GM12878 (cell line): ENCODE measurements around the gene ANK2. TPM values are rescaled to one million over a fixed set of nuclear protein-coding genes. Genes with fewer than 3 reads are reported as not detected.

Experiments
- ATAC-seq: fragments of 200-7000 bp; cut with Tn5 transposase; 3 replicates; pipeline ENCODE4 v1.9.1; 2020; ENCODE audit warnings: mild to moderate bottlenecking, moderate library complexity
- BruUV-seq: library from RNA; stranded (reverse); fragments of 400-500 nt; replicated peaks from 2 replicates; lab custom pipeline; 2021; lab: Mats Ljungman, UMichigan
- CTCF ChIA-PET: fragments of 300-600 bp; sonication (Branson Sonifier 250); formaldehyde crosslinking; extraction: SDS; loops from one replicate; lab custom pipeline; 2021; ENCODE audit warnings: inconsistent platforms; lab: Yijun Ruan, JAX
- POLR2A ChIA-PET: fragments of 350-600 bp; formaldehyde crosslinking; extraction: SDS; loops from one replicate; lab custom pipeline; 2021; ENCODE audit warnings: inconsistent platforms; lab: Charles Lee
- RAD21 ChIA-PET: fragments of 300-600 bp; sonication (Branson Sonifier 250); formaldehyde crosslinking; loops from one replicate; lab custom pipeline; 2023; ENCODE audit warnings: antibody characterized with exemption; ENCODE audit not compliant: unreplicated experiment; lab: Charles Lee
- SMC1A ChIA-PET: fragments of 300-600 bp; sonication (Branson Sonifier 250); formaldehyde crosslinking; loops from one replicate; lab custom pipeline; 2023; ENCODE audit not compliant: unreplicated experiment, uncharacterized antibody; lab: Charles Lee
- DNase-seq: peaks from one replicate; pipeline ENCODE4 v3.0.0-alpha.2; 2011; ENCODE audit warnings: low read depth, low spot score
- FAIRE-seq: peaks from 3 replicates; lab custom pipeline; 2011; peaks lifted over from hg19 to GRCh38; lab: Jason Lieb, UNC
- H2AFZ ChIP-seq: 2 replicates; pipeline ENCODE4 v1.6.0; 2011; ENCODE audit warnings: low read depth, low read length, control low read depth; ENCODE audit not compliant: control insufficient read depth
- H3K27ac ChIP-seq: 2 replicates; pipeline ENCODE4 v1.5.1; 2011; ENCODE audit warnings: control low read depth; ENCODE audit not compliant: control insufficient read depth, insufficient read depth
- H3K27me3 ChIP-seq, 2 experiments: replicated peaks in 1 of 2; 2 replicates each; pipeline versions ENCODE4 v1.6.0 to v1.6.1; 2011; ENCODE audit warnings: low read length in 1 of 2; ENCODE audit not compliant: control insufficient read depth in 2 of 2, insufficient read depth in 2 of 2
- H3K36me3 ChIP-seq, 2 experiments: 2 replicates each; pipeline ENCODE4 v1.5.1; 2011; ENCODE audit warnings: low read length in 1 of 2; ENCODE audit not compliant: control insufficient read depth in 2 of 2, insufficient read depth in 2 of 2
- H3K4me1 ChIP-seq: 2 replicates; pipeline ENCODE4 v1.6.1; 2011; ENCODE audit warnings: mild to moderate bottlenecking, low read length, moderate library complexity, mixed read lengths; ENCODE audit not compliant: control insufficient read depth, insufficient read depth
- H3K4me2 ChIP-seq: 2 replicates; pipeline ENCODE4 v1.6.0; 2011; ENCODE audit warnings: control low read depth; ENCODE audit not compliant: control insufficient read depth, insufficient read depth
- H3K4me3 ChIP-seq: fragments of 200-600 bp; sonication (generic); 2 replicates; pipeline ENCODE4 v1.5.1; 2016
- H3K79me2 ChIP-seq: 2 replicates; pipeline ENCODE4 v1.6.0; 2011; ENCODE audit warnings: low read length; ENCODE audit not compliant: control insufficient read depth, insufficient read depth
- H3K9ac ChIP-seq: 2 replicates; pipeline ENCODE4 v1.8.0; 2011; ENCODE audit warnings: low read length, control low read depth, mixed read lengths; ENCODE audit not compliant: control insufficient read depth, insufficient read depth
- H3K9me3 ChIP-seq: replicated peaks from 3 replicates; pipeline ENCODE4 v1.5.1; 2011; ENCODE audit warnings: mild to moderate bottlenecking, low read length; ENCODE audit not compliant: control insufficient read depth, insufficient read depth
- H4K20me1 ChIP-seq: 2 replicates; pipeline ENCODE4 v1.6.0; 2011; ENCODE audit not compliant: control insufficient read depth, insufficient read depth
- CHD1 ChIP-seq: IDR thresholded peaks from 2 replicates; pipeline ENCODE4 v1.6.1; 2012; ENCODE audit warnings: low read depth, low read length, improper control_type of control experiment
- GABPA ChIP-seq: IDR thresholded peaks from 2 replicates; pipeline ENCODE4 v1.6.1; 2014; ENCODE audit warnings: antibody characterized with exemption, low read depth, mild to moderate bottlenecking, inconsistent platforms
- RUNX3 ChIP-seq: IDR thresholded peaks from 2 replicates; pipeline ENCODE4 v1.6.1; 2012; ENCODE audit warnings: low read length, inconsistent platforms
- SMAD1 ChIP-seq: fragments of 450-650 bp; IDR thresholded peaks from 2 replicates; pipeline ENCODE4 v1.6.1; 2018; ENCODE audit warnings: mild to moderate bottlenecking, low read depth; ENCODE audit not compliant: partially characterized antibody
- ZBED1 ChIP-seq: IDR thresholded peaks from 2 replicates; pipeline ENCODE4 v1.6.1; 2016; ENCODE audit warnings: borderline replicate concordance
- ZNF217 ChIP-seq: fragments of 450-650 bp; IDR thresholded peaks from 2 replicates; pipeline ENCODE4 v1.6.1; 2017; ENCODE audit warnings: antibody characterized with exemption, mild to moderate bottlenecking
- ZNF274 ChIP-seq: IDR thresholded peaks from one replicate; pipeline ENCODE4 v1.8.0; 2011; ENCODE audit not compliant: insufficient read length, insufficient read depth
- WGBS: methylation state at CpG from one replicate; pipeline ENCODE4 v1.1.6; 2016; ENCODE audit warnings: low lambda C conversion rate; ENCODE audit not compliant: insufficient replicate concordance, insufficient coverage; ENCODE audit errors: missing lambda C conversion rate; 5-methylcytosine and 5-hydroxymethylcytosine counted together
- in situ Hi-C: fragments of 300-500 bp; cut with MboI; formaldehyde crosslinking; loops from 9 replicates; pipeline ENCODE4 v1.14.3; 2018; ENCODE audit warnings: mixed read lengths
- intact Hi-C: fragments of 100-400 bp; cut with micrococcal nuclease; formaldehyde crosslinking; loops from one replicate; pipeline ENCODE4 v1.14.2; 2022; ENCODE audit not compliant: unreplicated experiment
- polyA plus RNA-seq, 11 experiments: library from polyadenylated mRNA; depleted of rRNA in 4 of 11; unstranded in 6 of 11; stranded (reverse) in 5 of 11; fragments of >200 nt; fragmentation: Nextera tagmentation in 4 of 11; fragmentation: Illumina TruSeq in 1 of 11; extraction: Ambion mirVana in 4 of 11; extraction: Trizol in 1 of 11; gene quantifications; 1 replicate in 1 of 11; 2 replicates in 10 of 11; pipeline versions ENCODE4 v1.2.1 to v1.2.3, GENCODE V29; 2011 to 2016; ENCODE audit warnings: inconsistent platforms in 2 of 11, missing spikeins in 2 of 11, low read depth in 1 of 11
- total RNA-seq, 4 experiments: library from RNA; depleted of rRNA in 3 of 4; stranded (reverse); fragments of >200 nt in 3 of 4; fragmentation: Illumina TruSeq in 1 of 4; extraction: Trizol in 1 of 4; gene quantifications; 2 replicates each; pipeline versions ENCODE4 v1.2.1 to v1.2.3, GENCODE V29; 2013 to 2021
- TF ChIP-seq, protein P1 (sequence below): fragments of 450-650 bp; formaldehyde crosslinking; IDR thresholded peaks from 2 replicates; pipeline ENCODE4 v1.4.0; 2020; ENCODE audit warnings: mild to moderate bottlenecking, moderate library complexity
- TF ChIP-seq, protein P2 (sequence below): fragments of 450-650 bp; IDR thresholded peaks from 2 replicates; pipeline ENCODE4 v1.6.1; 2017; ENCODE audit warnings: antibody characterized with exemption, mild to moderate bottlenecking, moderate library complexity
- TF ChIP-seq, protein P3 (sequence below): IDR thresholded peaks from 2 replicates; pipeline ENCODE4 v1.6.1; 2011; ENCODE audit warnings: low read depth, low read length, improper control_type of control experiment, borderline replicate concordance
- TF ChIP-seq, protein P4 (sequence below): IDR thresholded peaks from 2 replicates; pipeline ENCODE4 v1.6.1; 2012; ENCODE audit warnings: improper control_type of control experiment, low read depth, low read length; ENCODE audit not compliant: insufficient replicate concordance

Gene ANK2
- total and polyA plus RNA-seq, 10 of the 15 experiments (the other 5 are each of a cell fraction or from before 2014, with no cell fraction given), result 1.6 to 13.0 (median 4.1) TPM

DNA sequence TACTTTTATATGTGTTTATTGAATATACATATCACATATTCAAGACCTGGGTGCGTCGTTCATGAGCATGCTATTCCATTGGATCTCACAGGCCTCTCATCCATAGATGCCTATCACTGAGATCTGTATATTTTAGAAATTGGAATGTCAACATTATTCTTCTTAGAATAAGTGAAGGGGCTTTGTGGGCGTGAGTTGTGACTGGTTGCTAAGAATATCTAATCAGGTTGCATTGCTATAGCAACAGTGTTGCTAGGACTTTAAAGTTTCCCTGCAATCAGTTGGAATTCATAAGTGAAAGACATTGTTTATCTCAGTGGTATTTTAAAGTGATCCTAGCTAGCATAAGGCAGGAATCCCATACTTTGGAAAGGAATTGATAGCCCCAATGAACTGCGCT, 36.7 kb upstream of the ANK2 start:
- no peaks in the 10 kb centered on the region for H3K36me3 ChIP-seq
- H3K79me2 ChIP-seq, result no peaks in the 10 kb centered on the region
- BruUV-seq, result no TSS peak
- H4K20me1 ChIP-seq, result no peaks in the 10 kb centered on the region
- no peak overlapping the region for H3K27ac ChIP-seq
- H3K4me2 ChIP-seq, result no peak overlapping the region
- ChIA-PET CTCF (interaction anchor here (1.3 to 1.6 kb wide), 2 partner anchors 61 kb away, joined by 4 to 5 read pairs; no protein-coding TSS in a partner anchor), RAD21 (no interaction called here), POLR2A (interaction anchor here (0.9 kb wide), 1 partner anchor 19 kb away, joined by 3 read pairs; no protein-coding TSS in a partner anchor), SMC1A (interaction anchor here (1.1 to 3.1 kb wide), 2 partner anchors 9 to 38 kb away, joined by 3 to 9 read pairs; no protein-coding TSS in a partner anchor)
- H3K4me3 ChIP-seq, result no peak overlapping the region
- no peak overlapping the region for H2AFZ ChIP-seq
- intact Hi-C loops (no loop called here), in situ Hi-C loops (no loop called here)
- H3K27me3 ChIP-seq, result no peaks in the 10 kb centered on the region
- no peak for DNase-seq
- ATAC-seq, result no peak
- no peak for FAIRE-seq
- no peak overlapping the region for H3K9ac ChIP-seq
- H3K4me1 ChIP-seq, result no peaks in the 10 kb centered on the region
- no peaks in the 10 kb centered on the region for H3K9me3 ChIP-seq
- WGBS, result 74% methylated on average over 4 of the region's 4 CpGs
- TF ChIP-seq, protein P1, sequence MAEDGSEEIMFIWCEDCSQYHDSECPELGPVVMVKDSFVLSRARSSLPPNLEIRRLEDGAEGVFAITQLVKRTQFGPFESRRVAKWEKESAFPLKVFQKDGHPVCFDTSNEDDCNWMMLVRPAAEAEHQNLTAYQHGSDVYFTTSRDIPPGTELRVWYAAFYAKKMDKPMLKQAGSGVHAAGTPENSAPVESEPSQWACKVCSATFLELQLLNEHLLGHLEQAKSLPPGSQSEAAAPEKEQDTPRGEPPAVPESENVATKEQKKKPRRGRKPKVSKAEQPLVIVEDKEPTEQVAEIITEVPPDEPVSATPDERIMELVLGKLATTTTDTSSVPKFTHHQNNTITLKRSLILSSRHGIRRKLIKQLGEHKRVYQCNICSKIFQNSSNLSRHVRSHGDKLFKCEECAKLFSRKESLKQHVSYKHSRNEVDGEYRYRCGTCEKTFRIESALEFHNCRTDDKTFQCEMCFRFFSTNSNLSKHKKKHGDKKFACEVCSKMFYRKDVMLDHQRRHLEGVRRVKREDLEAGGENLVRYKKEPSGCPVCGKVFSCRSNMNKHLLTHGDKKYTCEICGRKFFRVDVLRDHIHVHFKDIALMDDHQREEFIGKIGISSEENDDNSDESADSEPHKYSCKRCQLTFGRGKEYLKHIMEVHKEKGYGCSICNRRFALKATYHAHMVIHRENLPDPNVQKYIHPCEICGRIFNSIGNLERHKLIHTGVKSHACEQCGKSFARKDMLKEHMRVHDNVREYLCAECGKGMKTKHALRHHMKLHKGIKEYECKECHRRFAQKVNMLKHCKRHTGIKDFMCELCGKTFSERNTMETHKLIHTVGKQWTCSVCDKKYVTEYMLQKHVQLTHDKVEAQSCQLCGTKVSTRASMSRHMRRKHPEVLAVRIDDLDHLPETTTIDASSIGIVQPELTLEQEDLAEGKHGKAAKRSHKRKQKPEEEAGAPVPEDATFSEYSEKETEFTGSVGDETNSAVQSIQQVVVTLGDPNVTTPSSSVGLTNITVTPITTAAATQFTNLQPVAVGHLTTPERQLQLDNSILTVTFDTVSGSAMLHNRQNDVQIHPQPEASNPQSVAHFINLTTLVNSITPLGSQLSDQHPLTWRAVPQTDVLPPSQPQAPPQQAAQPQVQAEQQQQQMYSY (CRISPR knock-in tag), result no peak
- TF ChIP-seq SMAD1, result no peak
- TF ChIP-seq, protein P2, sequence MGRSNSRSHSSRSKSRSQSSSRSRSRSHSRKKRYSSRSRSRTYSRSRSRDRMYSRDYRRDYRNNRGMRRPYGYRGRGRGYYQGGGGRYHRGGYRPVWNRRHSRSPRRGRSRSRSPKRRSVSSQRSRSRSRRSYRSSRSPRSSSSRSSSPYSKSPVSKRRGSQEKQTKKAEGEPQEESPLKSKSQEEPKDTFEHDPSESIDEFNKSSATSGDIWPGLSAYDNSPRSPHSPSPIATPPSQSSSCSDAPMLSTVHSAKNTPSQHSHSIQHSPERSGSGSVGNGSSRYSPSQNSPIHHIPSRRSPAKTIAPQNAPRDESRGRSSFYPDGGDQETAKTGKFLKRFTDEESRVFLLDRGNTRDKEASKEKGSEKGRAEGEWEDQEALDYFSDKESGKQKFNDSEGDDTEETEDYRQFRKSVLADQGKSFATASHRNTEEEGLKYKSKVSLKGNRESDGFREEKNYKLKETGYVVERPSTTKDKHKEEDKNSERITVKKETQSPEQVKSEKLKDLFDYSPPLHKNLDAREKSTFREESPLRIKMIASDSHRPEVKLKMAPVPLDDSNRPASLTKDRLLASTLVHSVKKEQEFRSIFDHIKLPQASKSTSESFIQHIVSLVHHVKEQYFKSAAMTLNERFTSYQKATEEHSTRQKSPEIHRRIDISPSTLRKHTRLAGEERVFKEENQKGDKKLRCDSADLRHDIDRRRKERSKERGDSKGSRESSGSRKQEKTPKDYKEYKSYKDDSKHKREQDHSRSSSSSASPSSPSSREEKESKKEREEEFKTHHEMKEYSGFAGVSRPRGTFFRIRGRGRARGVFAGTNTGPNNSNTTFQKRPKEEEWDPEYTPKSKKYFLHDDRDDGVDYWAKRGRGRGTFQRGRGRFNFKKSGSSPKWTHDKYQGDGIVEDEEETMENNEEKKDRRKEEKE, result no peak
- TF ChIP-seq RUNX3, result no peak
- no peak for TF ChIP-seq GABPA
- TF ChIP-seq, protein P3, sequence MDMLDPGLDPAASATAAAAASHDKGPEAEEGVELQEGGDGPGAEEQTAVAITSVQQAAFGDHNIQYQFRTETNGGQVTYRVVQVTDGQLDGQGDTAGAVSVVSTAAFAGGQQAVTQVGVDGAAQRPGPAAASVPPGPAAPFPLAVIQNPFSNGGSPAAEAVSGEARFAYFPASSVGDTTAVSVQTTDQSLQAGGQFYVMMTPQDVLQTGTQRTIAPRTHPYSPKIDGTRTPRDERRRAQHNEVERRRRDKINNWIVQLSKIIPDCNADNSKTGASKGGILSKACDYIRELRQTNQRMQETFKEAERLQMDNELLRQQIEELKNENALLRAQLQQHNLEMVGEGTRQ, result no peak
- no peak for TF ChIP-seq ZBED1
- no peak for TF ChIP-seq ZNF217
- no peak for TF ChIP-seq CHD1
- TF ChIP-seq ZNF274, result no peak
- TF ChIP-seq, protein P4, sequence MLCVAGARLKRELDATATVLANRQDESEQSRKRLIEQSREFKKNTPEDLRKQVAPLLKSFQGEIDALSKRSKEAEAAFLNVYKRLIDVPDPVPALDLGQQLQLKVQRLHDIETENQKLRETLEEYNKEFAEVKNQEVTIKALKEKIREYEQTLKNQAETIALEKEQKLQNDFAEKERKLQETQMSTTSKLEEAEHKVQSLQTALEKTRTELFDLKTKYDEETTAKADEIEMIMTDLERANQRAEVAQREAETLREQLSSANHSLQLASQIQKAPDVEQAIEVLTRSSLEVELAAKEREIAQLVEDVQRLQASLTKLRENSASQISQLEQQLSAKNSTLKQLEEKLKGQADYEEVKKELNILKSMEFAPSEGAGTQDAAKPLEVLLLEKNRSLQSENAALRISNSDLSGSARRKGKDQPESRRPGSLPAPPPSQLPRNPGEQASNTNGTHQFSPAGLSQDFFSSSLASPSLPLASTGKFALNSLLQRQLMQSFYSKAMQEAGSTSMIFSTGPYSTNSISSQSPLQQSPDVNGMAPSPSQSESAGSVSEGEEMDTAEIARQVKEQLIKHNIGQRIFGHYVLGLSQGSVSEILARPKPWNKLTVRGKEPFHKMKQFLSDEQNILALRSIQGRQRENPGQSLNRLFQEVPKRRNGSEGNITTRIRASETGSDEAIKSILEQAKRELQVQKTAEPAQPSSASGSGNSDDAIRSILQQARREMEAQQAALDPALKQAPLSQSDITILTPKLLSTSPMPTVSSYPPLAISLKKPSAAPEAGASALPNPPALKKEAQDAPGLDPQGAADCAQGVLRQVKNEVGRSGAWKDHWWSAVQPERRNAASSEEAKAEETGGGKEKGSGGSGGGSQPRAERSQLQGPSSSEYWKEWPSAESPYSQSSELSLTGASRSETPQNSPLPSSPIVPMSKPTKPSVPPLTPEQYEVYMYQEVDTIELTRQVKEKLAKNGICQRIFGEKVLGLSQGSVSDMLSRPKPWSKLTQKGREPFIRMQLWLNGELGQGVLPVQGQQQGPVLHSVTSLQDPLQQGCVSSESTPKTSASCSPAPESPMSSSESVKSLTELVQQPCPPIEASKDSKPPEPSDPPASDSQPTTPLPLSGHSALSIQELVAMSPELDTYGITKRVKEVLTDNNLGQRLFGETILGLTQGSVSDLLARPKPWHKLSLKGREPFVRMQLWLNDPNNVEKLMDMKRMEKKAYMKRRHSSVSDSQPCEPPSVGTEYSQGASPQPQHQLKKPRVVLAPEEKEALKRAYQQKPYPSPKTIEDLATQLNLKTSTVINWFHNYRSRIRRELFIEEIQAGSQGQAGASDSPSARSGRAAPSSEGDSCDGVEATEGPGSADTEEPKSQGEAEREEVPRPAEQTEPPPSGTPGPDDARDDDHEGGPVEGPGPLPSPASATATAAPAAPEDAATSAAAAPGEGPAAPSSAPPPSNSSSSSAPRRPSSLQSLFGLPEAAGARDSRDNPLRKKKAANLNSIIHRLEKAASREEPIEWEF, result no peak
